MCF 10A (cell line): ENCODE measurements around the gene IRF4. TPM values are rescaled to one million over a fixed set of nuclear protein-coding genes. Genes with fewer than 3 reads are reported as not detected.

Experiments used
- BruUV-seq: library from RNA; stranded (reverse); fragments of 400-500 nt; replicated peaks from 2 replicates; lab custom pipeline; 2021; lab: Mats Ljungman, UMichigan
- CTCF ChIA-PET: fragments of 300-600 bp; sonication (Branson Sonifier 250); formaldehyde crosslinking; extraction: SDS; loops from one replicate; lab custom pipeline; 2021; ENCODE audit warnings: antibody characterized with exemption, inconsistent platforms; lab: Yijun Ruan, JAX
- POLR2A ChIA-PET: fragments of 300-600, 350-650 bp; sonication (Branson Sonifier 250); formaldehyde crosslinking; extraction: SDS; loops from one replicate; lab custom pipeline; 2020; ENCODE audit warnings: antibody characterized with exemption, inconsistent platforms; lab: Yijun Ruan, JAX
- DNase-seq: peaks from one replicate; pipeline ENCODE4 v3.0.0-alpha.2; 2018; ENCODE audit not compliant: unreplicated experiment
- H3K27ac Mint-ChIP-seq: one replicate; pipeline ENCODE4 v1.8.0; 2022; ENCODE audit warnings: mild to moderate bottlenecking, low read depth, mixed read lengths; ENCODE audit not compliant: unreplicated experiment
- H3K27me3 Mint-ChIP-seq: one replicate; pipeline ENCODE4 v1.8.0; 2022; ENCODE audit warnings: mixed read lengths; ENCODE audit not compliant: insufficient read depth, unreplicated experiment
- H3K36me3 Mint-ChIP-seq: one replicate; pipeline ENCODE4 v1.8.0; 2022; ENCODE audit warnings: mild to moderate bottlenecking, moderate library complexity, mixed read lengths; ENCODE audit not compliant: insufficient read depth, unreplicated experiment
- H3K4me1 Mint-ChIP-seq: one replicate; pipeline ENCODE4 v1.8.0; 2022; ENCODE audit warnings: mixed read lengths; ENCODE audit not compliant: insufficient read depth, unreplicated experiment
- H3K4me3 Mint-ChIP-seq: one replicate; pipeline ENCODE4 v1.8.0; 2022; ENCODE audit warnings: mild to moderate bottlenecking, moderate library complexity, mixed read lengths; ENCODE audit not compliant: unreplicated experiment
- H3K9me3 Mint-ChIP-seq: one replicate; pipeline ENCODE4 v1.8.0; 2022; ENCODE audit warnings: mixed read lengths; ENCODE audit not compliant: unreplicated experiment
- CTCF ChIP-seq: fragments of 200-600 bp; IDR thresholded peaks from one replicate; pipeline ENCODE4 v1.8.0; 2022; ENCODE audit warnings: antibody characterized with exemption, mild to moderate bottlenecking; ENCODE audit not compliant: unreplicated experiment
- intact Hi-C: fragments of 100-400 bp; cut with micrococcal nuclease; formaldehyde crosslinking; loops from 2 replicates; pipeline ENCODE4 v1.14.1; 2022
- total RNA-seq: library from RNA; stranded (reverse); gene quantifications from 2 replicates; pipeline ENCODE4 v1.2.3, GENCODE V29; 2022

IRF4 gene
- total RNA-seq, 1 experiment from 2014 or later: not detected

GRCh38 chr6:386688-387266, 4.8 kb upstream of the IRF4 start:
- H3K36me3 Mint-ChIP-seq: no peaks in the 10 kb centered on the region
- no TSS peak for BruUV-seq
- no peak overlapping the region for H3K4me3 Mint-ChIP-seq
- ChIA-PET POLR2A (interaction anchor here (0.6 to 1.3 kb wide), 2 partner anchors 33 to 93 kb away, joined by 4 to 7 read pairs; no protein-coding TSS in a partner anchor), CTCF (interaction anchor here (0.6 kb wide), 1 partner anchor 199 kb away, joined by 7 read pairs; no protein-coding TSS in a partner anchor)
- no peak for TF ChIP-seq CTCF
- H3K27ac Mint-ChIP-seq: peak overlapping the region; percentile 9
- DNase-seq: no peak
- intact Hi-C loops: loop anchor here (10.0 kb wide), 1 partner anchor 92 kb away; the partner anchor contains the start of gene DUSP22
- H3K4me1 Mint-ChIP-seq: peaks cover 27% of the 10 kb centered on the region
- H3K9me3 Mint-ChIP-seq: no peaks in the 10 kb centered on the region
- no peaks in the 10 kb centered on the region for H3K27me3 Mint-ChIP-seq

- peak overlapping the region; percentile 9 for H3K27ac Mint-ChIP-seq
- intact Hi-C loops: loop anchor here (10.0 kb wide), 1 partner anchor 93 kb away; the partner anchor contains the start of gene DUSP22
- no peak for TF ChIP-seq CTCF
- H3K36me3 Mint-ChIP-seq: no peaks in the 10 kb centered on the region
- H3K4me1 Mint-ChIP-seq: peaks cover 27% of the 10 kb centered on the region
- no TSS peak for BruUV-seq
- POLR2A ChIA-PET: interaction anchor here (0.6 to 1.3 kb wide), 6 partner anchors 10 to 94 kb away, joined by 3 to 7 read pairs (median 4); no protein-coding TSS in a partner anchor
- H3K4me3 Mint-ChIP-seq: no peak overlapping the region
- H3K9me3 Mint-ChIP-seq: no peaks in the 10 kb centered on the region
- DNase-seq: peak; percentile 91
- CTCF ChIA-PET: no interaction called here
- H3K27me3 Mint-ChIP-seq: no peaks in the 10 kb centered on the region
Measured at GRCh38 chr6:387293-387741, 4.2 kb upstream of the IRF4 start.

GRCh38 chr6:388202-388903, 3.2 kb upstream of the IRF4 start:
- no peak overlapping the region for H3K4me3 Mint-ChIP-seq
- BruUV-seq: no TSS peak
- peaks cover under 1% of the 10 kb centered on the region for H3K9me3 Mint-ChIP-seq
- POLR2A ChIA-PET: interaction anchor here (0.7 to 1.3 kb wide), 3 partner anchors 29 to 95 kb away, joined by 4 to 7 read pairs (median 4); no protein-coding TSS in a partner anchor
- no peak for TF ChIP-seq CTCF
- peaks cover 2% of the 10 kb centered on the region for H3K27me3 Mint-ChIP-seq
- peaks cover 26% of the 10 kb centered on the region for H3K4me1 Mint-ChIP-seq
- peak overlapping the region; percentile 44 for H3K27ac Mint-ChIP-seq
- intact Hi-C loops: loop anchor here (10.0 kb wide), 1 partner anchor 94 kb away; the partner anchor contains the start of gene DUSP22
- CTCF ChIA-PET: no interaction called here
- H3K36me3 Mint-ChIP-seq: no peaks in the 10 kb centered on the region
- DNase-seq: peak; percentile 82

GRCh38 chr6:389143-389542, 2.4 kb upstream of the IRF4 start:
- ChIA-PET CTCF (no interaction called here), POLR2A (interaction anchor here (0.7 kb wide), 1 partner anchor 57 kb away, joined by 4 read pairs; no protein-coding TSS in a partner anchor)
- peaks cover 8% of the 10 kb centered on the region for H3K9me3 Mint-ChIP-seq
- H3K36me3 Mint-ChIP-seq: no peaks in the 10 kb centered on the region
- no peak overlapping the region for H3K4me3 Mint-ChIP-seq
- no peak for DNase-seq
- H3K4me1 Mint-ChIP-seq: peaks cover 23% of the 10 kb centered on the region
- H3K27me3 Mint-ChIP-seq: peaks cover 10% of the 10 kb centered on the region
- no peak overlapping the region for H3K27ac Mint-ChIP-seq
- intact Hi-C loops: loop anchor here (10.0 kb wide), 1 partner anchor 94 kb away; the partner anchor contains the start of gene DUSP22
- TF ChIP-seq CTCF: no peak
- BruUV-seq: no TSS peak
